HepG2 (cell line): Measurements from ENCODE around the gene RNASE8. TPM values are rescaled to one million over a fixed set of nuclear protein-coding genes. Genes with fewer than 3 reads are reported as not detected.

ENCODE experiments used
- ARNT2 ChIP-seq: sonication (generic); formaldehyde crosslinking; IDR thresholded peaks from 2 replicates; pipeline ENCODE4 v1.8.0; 2022; ENCODE audit warnings: mild to moderate bottlenecking, low read depth, missing genetic modification reagents, moderate library complexity
- GABPA ChIP-seq, 2 experiments: IDR thresholded peaks; 2 replicates each; pipeline ENCODE4 v1.6.1; 2011 to 2016; ENCODE audit warnings: low read depth in 2 of 2, low read length in 1 of 2, missing biosample characterization in 1 of 2, missing genetic modification characterization in 1 of 2
- GATAD1 ChIP-seq: IDR thresholded peaks from 2 replicates; pipeline ENCODE4 v1.6.1; 2016; ENCODE audit warnings: missing genetic modification reagents, missing compliant biosample characterization
- KLF15 ChIP-seq: sonication (generic); formaldehyde crosslinking; IDR thresholded peaks from 2 replicates; pipeline ENCODE4 v1.8.1; 2023; ENCODE audit warnings: borderline replicate concordance, mild to moderate bottlenecking, inconsistent platforms, missing genetic modification reagents, mixed read lengths
- KLF9 ChIP-seq: IDR thresholded peaks from 2 replicates; pipeline ENCODE4 v1.6.1; 2016; ENCODE audit warnings: low read depth
- MED1 ChIP-seq: sonication (generic); formaldehyde crosslinking; IDR thresholded peaks from 2 replicates; pipeline ENCODE4 v1.4.0; 2020; ENCODE audit warnings: missing genetic modification reagents
- RCOR2 ChIP-seq: IDR thresholded peaks from 2 replicates; pipeline ENCODE4 v1.6.1; 2016; ENCODE audit warnings: missing biosample characterization, missing genetic modification reagents
- ZFP1 ChIP-seq: IDR thresholded peaks from 2 replicates; pipeline ENCODE4 v1.6.1; 2016
- ZNF326 ChIP-seq: sonication (generic); formaldehyde crosslinking; IDR thresholded peaks from 2 replicates; pipeline ENCODE4 v1.4.0; 2020; ENCODE audit warnings: missing genetic modification reagents, borderline replicate concordance
- ZNF629 ChIP-seq: sonication (generic); formaldehyde crosslinking; conservative IDR thresholded peaks from 2 replicates; pipeline ENCODE4 v1.5.0; 2020; ENCODE audit warnings: missing genetic modification reagents
- ZNF652 ChIP-seq: IDR thresholded peaks from 2 replicates; pipeline ENCODE4 v1.6.1; 2016; ENCODE audit warnings: low read depth, borderline replicate concordance
- ZNF672 ChIP-seq: sonication (generic); formaldehyde crosslinking; IDR thresholded peaks from 2 replicates; pipeline ENCODE4 v1.8.1; 2022; ENCODE audit warnings: missing genetic modification reagents
- ZNF713 ChIP-seq: sonication (generic); formaldehyde crosslinking; IDR thresholded peaks from 2 replicates; pipeline ENCODE4 v1.4.0; 2020; ENCODE audit warnings: mild to moderate bottlenecking, missing genetic modification reagents
- ZNF776 ChIP-seq: sonication (generic); formaldehyde crosslinking; IDR thresholded peaks from 2 replicates; pipeline ENCODE4 v1.4.0; 2020; ENCODE audit warnings: mild to moderate bottlenecking, missing genetic modification reagents
- polyA plus RNA-seq, 8 experiments: library from polyadenylated mRNA; depleted of rRNA in 3 of 8; stranded (reverse) in 7 of 8; unstranded in 1 of 8; fragments of >200 nt; fragmentation: Illumina TruSeq in 4 of 8; extraction: Trizol in 4 of 8; gene quantifications; 2 replicates each; pipeline versions ENCODE4 v1.2.1 to v1.2.3, GENCODE V29; 2011 to 2016; ENCODE audit warnings: low read depth in 4 of 8, missing spikeins in 1 of 8, mixed read lengths in 1 of 8; ENCODE audit not compliant: insufficient read depth in 1 of 8
- total RNA-seq, 5 experiments: library from RNA; depleted of rRNA; stranded (reverse); fragments of >200 nt; fragmentation: Illumina TruSeq; extraction: Trizol; gene quantifications; 2 replicates each; pipeline ENCODE4 v1.2.3, GENCODE V29; 2016; ENCODE audit warnings: low read depth in 1 of 5
- TF ChIP-seq, protein P1 (sequence below), 2 experiments: sonication (generic) in 1 of 2; formaldehyde crosslinking in 1 of 2; IDR thresholded peaks; 2 replicates each; pipeline versions ENCODE4 v1.5.1 to v1.6.1; 2011 to 2020; ENCODE audit warnings: borderline replicate concordance in 1 of 2, low read depth in 1 of 2, low read length in 1 of 2, mild to moderate bottlenecking in 1 of 2, missing genetic modification reagents in 1 of 2, moderate library complexity in 1 of 2
- TF ChIP-seq, protein P2 (sequence below): sonication (generic); formaldehyde crosslinking; IDR thresholded peaks from 2 replicates; pipeline ENCODE4 v1.5.0; 2020; ENCODE audit warnings: missing genetic modification reagents
- TF ChIP-seq, protein P3 (sequence below): sonication (generic); formaldehyde crosslinking; conservative IDR thresholded peaks from 2 replicates; pipeline ENCODE4 v1.4.0; 2020; ENCODE audit warnings: missing genetic modification reagents
- TF ChIP-seq, protein P4 (sequence below): sonication (generic); formaldehyde crosslinking; conservative IDR thresholded peaks from 2 replicates; pipeline ENCODE4 v1.4.0; 2020; ENCODE audit warnings: missing genetic modification reagents
- TF ChIP-seq, protein P5 (sequence below): sonication (generic); formaldehyde crosslinking; IDR thresholded peaks from 2 replicates; pipeline ENCODE4 v1.8.1; 2023; ENCODE audit warnings: missing genetic modification reagents, mild to moderate bottlenecking, borderline replicate concordance
- TF ChIP-seq, protein P6 (sequence below): sonication (generic); formaldehyde crosslinking; IDR thresholded peaks from 2 replicates; pipeline ENCODE4 v1.5.1; 2020; ENCODE audit warnings: missing genetic modification reagents, mild to moderate bottlenecking, borderline replicate concordance

RNASE8 gene
- total and polyA plus RNA-seq, 2 of the 13 experiments (the other 11 are each of a cell fraction or from before 2014, with no cell fraction given) = not detected

DNA sequence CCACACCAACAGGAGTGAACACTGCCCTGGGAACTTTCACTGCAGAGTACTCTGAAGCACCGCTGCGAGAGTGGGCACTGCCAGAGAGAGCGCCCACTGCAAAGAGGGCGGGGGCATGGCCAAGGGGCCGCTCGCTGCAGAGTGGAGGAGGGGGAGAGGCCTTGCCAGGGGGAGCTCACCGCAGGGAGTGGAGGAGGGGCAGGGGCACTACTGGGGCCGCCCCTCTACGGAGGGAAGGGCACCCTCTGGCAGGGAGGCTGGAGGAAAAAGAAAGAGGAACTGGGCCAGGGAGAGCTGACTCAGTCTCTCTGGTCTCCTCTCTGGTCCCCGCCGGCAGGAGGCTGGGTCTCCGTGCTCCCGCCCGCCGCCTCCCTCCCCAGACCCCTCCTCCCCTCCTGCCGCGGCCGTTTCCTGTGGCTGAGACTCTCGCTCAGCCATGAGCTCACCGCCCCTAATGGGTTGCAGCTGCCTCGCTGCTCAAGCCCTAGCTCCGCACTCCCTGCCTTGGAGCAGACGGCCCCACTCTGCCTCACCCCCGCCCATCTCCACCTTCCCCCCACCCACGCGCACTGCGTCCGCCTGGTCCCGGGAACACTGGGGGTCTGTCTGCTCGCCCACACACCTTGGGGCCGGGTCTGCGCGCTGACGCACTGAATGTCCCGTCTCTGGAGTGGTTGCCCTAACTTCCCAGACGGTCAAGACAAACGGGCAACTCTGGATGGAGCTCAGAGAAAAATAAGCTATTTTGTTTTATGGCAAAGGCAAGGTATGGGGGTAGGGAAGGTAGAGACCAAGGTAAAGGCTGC is 13.8 kb downstream of the RNASE8 start (continued):
- TF ChIP-seq, protein P1, sequence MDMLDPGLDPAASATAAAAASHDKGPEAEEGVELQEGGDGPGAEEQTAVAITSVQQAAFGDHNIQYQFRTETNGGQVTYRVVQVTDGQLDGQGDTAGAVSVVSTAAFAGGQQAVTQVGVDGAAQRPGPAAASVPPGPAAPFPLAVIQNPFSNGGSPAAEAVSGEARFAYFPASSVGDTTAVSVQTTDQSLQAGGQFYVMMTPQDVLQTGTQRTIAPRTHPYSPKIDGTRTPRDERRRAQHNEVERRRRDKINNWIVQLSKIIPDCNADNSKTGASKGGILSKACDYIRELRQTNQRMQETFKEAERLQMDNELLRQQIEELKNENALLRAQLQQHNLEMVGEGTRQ (IDR thresholded peaks at IDR 0.05; ENCODE audit: low read depth, low read length) = no peak
- TF ChIP-seq, protein P1 (CRISPR knock-in tag; IDR thresholded peaks at IDR 0.05; ENCODE audit: borderline replicate concordance) = no peak
- TF ChIP-seq ZNF776 = no peak; the same call in 1 of the 2 replicates
- TF ChIP-seq RCOR2 (CRISPR knock-in tag) = 0 out of 2 replicates have a peak, but pooled peaks have one; percentile 13
- 0 out of 2 replicates have a peak, but pooled peaks have one; percentile 38 for TF ChIP-seq ARNT2 (CRISPR knock-in tag)
- TF ChIP-seq GATAD1 (CRISPR knock-in tag) = no peak
- no peak for TF ChIP-seq ZNF672 (CRISPR knock-in tag)
- TF ChIP-seq, protein P2, sequence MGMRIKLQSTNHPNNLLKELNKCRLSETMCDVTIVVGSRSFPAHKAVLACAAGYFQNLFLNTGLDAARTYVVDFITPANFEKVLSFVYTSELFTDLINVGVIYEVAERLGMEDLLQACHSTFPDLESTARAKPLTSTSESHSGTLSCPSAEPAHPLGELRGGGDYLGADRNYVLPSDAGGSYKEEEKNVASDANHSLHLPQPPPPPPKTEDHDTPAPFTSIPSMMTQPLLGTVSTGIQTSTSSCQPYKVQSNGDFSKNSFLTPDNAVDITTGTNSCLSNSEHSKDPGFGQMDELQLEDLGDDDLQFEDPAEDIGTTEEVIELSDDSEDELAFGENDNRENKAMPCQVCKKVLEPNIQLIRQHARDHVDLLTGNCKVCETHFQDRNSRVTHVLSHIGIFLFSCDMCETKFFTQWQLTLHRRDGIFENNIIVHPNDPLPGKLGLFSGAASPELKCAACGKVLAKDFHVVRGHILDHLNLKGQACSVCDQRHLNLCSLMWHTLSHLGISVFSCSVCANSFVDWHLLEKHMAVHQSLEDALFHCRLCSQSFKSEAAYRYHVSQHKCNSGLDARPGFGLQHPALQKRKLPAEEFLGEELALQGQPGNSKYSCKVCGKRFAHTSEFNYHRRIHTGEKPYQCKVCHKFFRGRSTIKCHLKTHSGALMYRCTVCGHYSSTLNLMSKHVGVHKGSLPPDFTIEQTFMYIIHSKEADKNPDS (CRISPR knock-in tag) = no peak
- TF ChIP-seq ZNF326 (CRISPR knock-in tag) = no peak
- TF ChIP-seq ZFP1 (CRISPR knock-in tag) = no peak; the same call in 1 of the 2 replicates
- TF ChIP-seq GABPA (IDR thresholded peaks at IDR 0.05; ENCODE audit: low read depth, low read length) = no peak
- TF ChIP-seq GABPA (CRISPR knock-in tag; IDR thresholded peaks at IDR 0.05; ENCODE audit: low read depth) = peak; percentile 42; the same call in 1 of the 2 replicates
- TF ChIP-seq, protein P3, sequence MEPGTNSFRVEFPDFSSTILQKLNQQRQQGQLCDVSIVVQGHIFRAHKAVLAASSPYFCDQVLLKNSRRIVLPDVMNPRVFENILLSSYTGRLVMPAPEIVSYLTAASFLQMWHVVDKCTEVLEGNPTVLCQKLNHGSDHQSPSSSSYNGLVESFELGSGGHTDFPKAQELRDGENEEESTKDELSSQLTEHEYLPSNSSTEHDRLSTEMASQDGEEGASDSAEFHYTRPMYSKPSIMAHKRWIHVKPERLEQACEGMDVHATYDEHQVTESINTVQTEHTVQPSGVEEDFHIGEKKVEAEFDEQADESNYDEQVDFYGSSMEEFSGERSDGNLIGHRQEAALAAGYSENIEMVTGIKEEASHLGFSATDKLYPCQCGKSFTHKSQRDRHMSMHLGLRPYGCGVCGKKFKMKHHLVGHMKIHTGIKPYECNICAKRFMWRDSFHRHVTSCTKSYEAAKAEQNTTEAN = no peak
- TF ChIP-seq, protein P4, sequence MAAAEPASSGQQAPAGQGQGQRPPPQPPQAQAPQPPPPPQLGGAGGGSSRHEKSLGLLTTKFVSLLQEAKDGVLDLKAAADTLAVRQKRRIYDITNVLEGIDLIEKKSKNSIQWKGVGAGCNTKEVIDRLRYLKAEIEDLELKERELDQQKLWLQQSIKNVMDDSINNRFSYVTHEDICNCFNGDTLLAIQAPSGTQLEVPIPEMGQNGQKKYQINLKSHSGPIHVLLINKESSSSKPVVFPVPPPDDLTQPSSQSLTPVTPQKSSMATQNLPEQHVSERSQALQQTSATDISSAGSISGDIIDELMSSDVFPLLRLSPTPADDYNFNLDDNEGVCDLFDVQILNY (CRISPR knock-in tag) = no peak
- TF ChIP-seq MED1 (CRISPR knock-in tag) = no peak
- no peak for TF ChIP-seq KLF15 (CRISPR knock-in tag)
- TF ChIP-seq KLF9 = no peak
- TF ChIP-seq, protein P5, sequence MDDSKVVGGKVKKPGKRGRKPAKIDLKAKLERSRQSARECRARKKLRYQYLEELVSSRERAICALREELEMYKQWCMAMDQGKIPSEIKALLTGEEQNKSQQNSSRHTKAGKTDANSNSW (CRISPR knock-in tag) = no peak
- TF ChIP-seq, protein P6, sequence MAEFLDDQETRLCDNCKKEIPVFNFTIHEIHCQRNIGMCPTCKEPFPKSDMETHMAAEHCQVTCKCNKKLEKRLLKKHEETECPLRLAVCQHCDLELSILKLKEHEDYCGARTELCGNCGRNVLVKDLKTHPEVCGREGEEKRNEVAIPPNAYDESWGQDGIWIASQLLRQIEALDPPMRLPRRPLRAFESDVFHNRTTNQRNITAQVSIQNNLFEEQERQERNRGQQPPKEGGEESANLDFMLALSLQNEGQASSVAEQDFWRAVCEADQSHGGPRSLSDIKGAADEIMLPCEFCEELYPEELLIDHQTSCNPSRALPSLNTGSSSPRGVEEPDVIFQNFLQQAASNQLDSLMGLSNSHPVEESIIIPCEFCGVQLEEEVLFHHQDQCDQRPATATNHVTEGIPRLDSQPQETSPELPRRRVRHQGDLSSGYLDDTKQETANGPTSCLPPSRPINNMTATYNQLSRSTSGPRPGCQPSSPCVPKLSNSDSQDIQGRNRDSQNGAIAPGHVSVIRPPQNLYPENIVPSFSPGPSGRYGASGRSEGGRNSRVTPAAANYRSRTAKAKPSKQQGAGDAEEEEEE (CRISPR knock-in tag) = no peak
- TF ChIP-seq ZNF652 (CRISPR knock-in tag) = no peak
- no peak for TF ChIP-seq ZNF713
- no peak for TF ChIP-seq ZNF629 (CRISPR knock-in tag)
